ENCODE results near the gene TMEM37.

DNA sequence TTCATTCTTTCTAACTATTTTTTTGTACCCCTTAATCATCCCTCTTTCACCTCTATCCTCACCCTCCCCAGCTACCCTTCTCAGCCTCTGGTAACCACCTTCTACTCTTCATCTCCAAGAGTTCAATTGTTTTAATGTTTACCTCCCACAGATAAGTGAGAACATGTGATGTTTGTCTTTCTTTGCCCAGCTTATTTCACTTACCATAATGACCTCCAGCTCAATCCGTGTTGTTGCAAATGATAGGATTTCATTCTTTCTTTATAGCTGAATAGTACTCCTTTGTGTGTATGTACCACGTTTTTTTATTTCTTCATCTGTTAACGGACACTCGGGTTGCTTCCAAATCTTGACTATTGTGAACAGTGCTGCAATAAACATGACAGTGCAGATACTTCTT is 22.1 kb upstream of the TMEM37 start:
- TF ChIP-seq, protein P1, sequence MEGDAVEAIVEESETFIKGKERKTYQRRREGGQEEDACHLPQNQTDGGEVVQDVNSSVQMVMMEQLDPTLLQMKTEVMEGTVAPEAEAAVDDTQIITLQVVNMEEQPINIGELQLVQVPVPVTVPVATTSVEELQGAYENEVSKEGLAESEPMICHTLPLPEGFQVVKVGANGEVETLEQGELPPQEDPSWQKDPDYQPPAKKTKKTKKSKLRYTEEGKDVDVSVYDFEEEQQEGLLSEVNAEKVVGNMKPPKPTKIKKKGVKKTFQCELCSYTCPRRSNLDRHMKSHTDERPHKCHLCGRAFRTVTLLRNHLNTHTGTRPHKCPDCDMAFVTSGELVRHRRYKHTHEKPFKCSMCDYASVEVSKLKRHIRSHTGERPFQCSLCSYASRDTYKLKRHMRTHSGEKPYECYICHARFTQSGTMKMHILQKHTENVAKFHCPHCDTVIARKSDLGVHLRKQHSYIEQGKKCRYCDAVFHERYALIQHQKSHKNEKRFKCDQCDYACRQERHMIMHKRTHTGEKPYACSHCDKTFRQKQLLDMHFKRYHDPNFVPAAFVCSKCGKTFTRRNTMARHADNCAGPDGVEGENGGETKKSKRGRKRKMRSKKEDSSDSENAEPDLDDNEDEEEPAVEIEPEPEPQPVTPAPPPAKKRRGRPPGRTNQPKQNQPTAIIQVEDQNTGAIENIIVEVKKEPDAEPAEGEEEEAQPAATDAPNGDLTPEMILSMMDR (IDR thresholded peaks at IDR 0.05), result no peak
- TF ChIP-seq POLR2AphosphoS5 (IDR thresholded peaks at IDR 0.05), result no peak
